Adrenal gland (tissue), 12 donors: ENCODE data around the gene DR1. TPM values are rescaled to one million over a fixed set of nuclear protein-coding genes. Genes with fewer than 3 reads are reported as not detected.

Source experiments
- DNase-seq, 7 donors: peaks; one replicate each; pipeline ENCODE4 v3.0.0-alpha.2; 2019 to 2020
- H3K27ac ChIP-seq, 5 donors: fragments of 200-600 bp; sonication (generic) in 4 of 5; 1 replicate in 3 of 5; 2 replicates in 2 of 5; pipeline versions ENCODE4 v1.5.1 to v1.8.0; 2016 to 2020; ENCODE audit warnings: mild to moderate bottlenecking in 1 of 5
- H3K27me3 ChIP-seq: fragments of 200-600 bp; 2 replicates; pipeline ENCODE4 v1.8.0; 2021
- H3K36me3 ChIP-seq, 2 donors: fragments of 200-600 bp; replicated peaks in 1 of 2; 1 replicate in 1 of 2; 2 replicates in 1 of 2; pipeline versions ENCODE4 v1.5.1 to v1.8.0; 2018 to 2022
- H3K4me1 ChIP-seq, 2 donors: fragments of 200-600 bp; replicated peaks in 1 of 2; 1 replicate in 1 of 2; 2 replicates in 1 of 2; pipeline versions ENCODE4 v1.5.1 to v1.8.0; 2018 to 2021
- H3K4me3 ChIP-seq, 4 donors: fragments of 200-600 bp; sonication (generic) in 3 of 4; one replicate each; pipeline ENCODE4 v1.5.1; 2016 to 2018
- H3K9me3 ChIP-seq, 3 donors: fragments of 200-600 bp; sonication (generic) in 1 of 3; replicated peaks in 1 of 3; 1 replicate in 2 of 3; 2 replicates in 1 of 3; pipeline versions ENCODE4 v1.5.1 to v1.8.0; 2016 to 2021
- CTCF ChIP-seq, 6 experiments: fragments of 450-650 bp in 4 of 6; fragments of 200-600 bp in 2 of 6; sonication (generic) in 1 of 6; IDR thresholded peaks; 1 replicate in 5 of 6; 2 replicates in 1 of 6; pipeline versions ENCODE4 v1.5.1 to v1.8.0; 2016 to 2021; ENCODE audit warnings: antibody characterized with exemption in 6 of 6, mild to moderate bottlenecking in 2 of 6, moderate library complexity in 1 of 6
- POLR2A ChIP-seq, 2 donors: fragments of 450-650 bp; IDR thresholded peaks; one replicate each; pipeline ENCODE4 v1.6.1; 2017; ENCODE audit warnings: antibody characterized with exemption in 2 of 2, mild to moderate bottlenecking in 2 of 2, moderate library complexity in 1 of 2
- WGBS, 4 donors: extraction: QIAGEN DNeasy Blood & Tissue Kit in 2 of 4; methylation state at CpG; one replicate each; pipeline versions ENCODE4 v1.1.5 to v1.1.7; 2013 to 2017; 5-methylcytosine and 5-hydroxymethylcytosine counted together
- intact Hi-C, 2 donors: fragments of 100-400 bp; cut with DNase I; formaldehyde crosslinking; loops; one replicate each; pipeline versions ENCODE4 v1.14.1 to v1.15.0; 2022 to 2023
- polyA plus RNA-seq, 3 donors: library from polyadenylated mRNA; stranded (reverse); fragments of 200-250 nt in 2 of 3; fragments of 350-450 nt in 1 of 3; fragmentation: Illumina TruSeq in 1 of 3; extraction: RNeasy Lipid Tissue Mini Kit (QIAGEN cat#74804) in 1 of 3; gene quantifications; one replicate each; pipeline ENCODE4 v1.2.3, GENCODE V29; 2013 to 2014
- total RNA-seq, 9 donors: library from RNA; depleted of rRNA in 4 of 9; stranded (reverse); fragments of >200 nt in 4 of 9; fragments of 120-200 nt in 1 of 9; fragmentation: NEBNext Ultra II Directional in 1 of 9; extraction: Animal tissue kit (Norgen Biotek cat#: 25700) in 1 of 9; gene quantifications; one replicate each; pipeline versions ENCODE4 v1.1.0 to v1.2.4, GENCODE V29; 2013 to 2023
- donor health status: healthy with polysubstance abuse.
- donor health status: Bipolar disorder and iron deficiency.
- donor health status: DM: yes; HTN: yes; CAD: no.
- donor health status: DM: no; HTN: no; CAD: no.
- donor health status: DM: no; HTN: no; CAD: no.
- donor health status: DM: yes; HTN: yes; CAD: no.

Gene DR1
- total and polyA plus RNA-seq, 12 donors: 3.9 to 72.0 (median 34.2) TPM

GRCh38 chr1:93352376-93352775, 6.7 kb downstream of the DR1 start:
- peaks cover 0 to 5% (median 0%) of the 10 kb centered on the region in 3 donors for H3K9me3 ChIP-seq
- intact Hi-C loops: no loop called here
- H3K36me3 ChIP-seq: peaks cover 0 to 13% of the 10 kb centered on the region in 2 donors
- no peaks in the 10 kb centered on the region for H3K27me3 ChIP-seq
- H3K4me1 ChIP-seq: peaks cover 21 to 69% of the 10 kb centered on the region in 2 donors
- H3K27ac ChIP-seq: no peak overlapping the region
- no peak overlapping the region for H3K4me3 ChIP-seq
- no peak for TF ChIP-seq CTCF (IDR thresholded peaks at IDR 0.05)
- TF ChIP-seq POLR2A (IDR thresholded peaks at IDR 0.05): no peak
- no peak for DNase-seq

DNA sequence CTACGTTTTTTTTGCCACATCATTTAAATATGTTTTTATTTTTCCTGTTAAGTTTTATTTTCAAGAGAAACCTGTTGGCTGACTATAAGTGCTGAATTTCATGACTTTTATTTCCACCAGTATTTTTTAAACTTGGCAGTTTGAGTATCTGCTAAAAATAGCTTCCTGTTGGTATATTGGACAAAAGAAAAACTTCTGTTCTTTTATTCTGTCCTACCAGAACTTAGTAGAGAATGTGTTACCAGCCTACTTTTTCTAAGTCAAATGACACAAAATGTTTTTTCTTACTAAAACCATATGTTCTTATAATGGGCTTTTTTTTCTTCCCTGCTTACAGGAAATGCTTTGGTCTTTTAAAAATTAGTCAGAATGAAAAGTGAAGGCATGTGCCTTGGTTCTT, 7.6 kb downstream of the DR1 start:
- TF ChIP-seq CTCF (IDR thresholded peaks at IDR 0.05) (no peak), POLR2A (IDR thresholded peaks at IDR 0.05) (no peak)
- intact Hi-C loops: no loop called here
- Histone ChIP-seq H3K27ac (no peak overlapping the region), H3K36me3 (peaks cover 0 to 17% of the 10 kb centered on the region in 2 donors), H3K9me3 (peaks cover 0 to 5% (median 0%) of the 10 kb centered on the region in 3 donors), H3K4me3 (no peak overlapping the region), H3K4me1 (peaks cover 13 to 60% of the 10 kb centered on the region in 2 donors), H3K27me3 (no peaks in the 10 kb centered on the region)
- WGBS, 4 donors: 36 to 44% (median 40%) methylated on average over 1 of the region's 1 CpG
- no peak for DNase-seq

GRCh38 chr1:93354749-93355148, 9.0 kb downstream of the DR1 start:
- H3K4me1 ChIP-seq: peaks cover 9 to 59% of the 10 kb centered on the region in 2 donors

DNA sequence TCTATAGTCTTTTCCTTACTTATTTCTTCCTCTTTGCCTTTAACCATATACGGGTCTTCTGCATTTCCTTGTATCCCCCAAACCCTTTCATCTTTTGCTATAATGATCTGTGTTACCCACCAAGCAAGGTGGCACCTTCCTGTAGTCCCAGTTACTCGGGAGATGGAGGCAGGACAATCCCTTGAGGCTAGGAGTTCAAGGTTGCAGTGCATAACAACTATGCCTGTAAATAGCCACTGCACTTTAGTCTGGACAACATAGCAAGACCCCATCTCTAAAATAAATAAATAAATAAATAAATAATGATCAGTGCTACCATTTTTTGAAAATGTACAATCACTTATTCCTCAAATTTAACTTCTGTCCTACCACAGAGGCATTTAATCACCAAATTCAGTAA, 11.5 kb downstream of the DR1 start:
- WGBS, 4 donors: 87 to 98% (median 94%) methylated on average over 2 of the region's 2 CpGs
- intact Hi-C loops: no loop called here
- no peak for TF ChIP-seq POLR2A (IDR thresholded peaks at IDR 0.05)
- peaks cover 0 to 22% of the 10 kb centered on the region in 2 donors for H3K36me3 ChIP-seq
- no peak overlapping the region for H3K27ac ChIP-seq
- H3K4me3 ChIP-seq: no peak overlapping the region
- H3K27me3 ChIP-seq: no peaks in the 10 kb centered on the region
- peaks cover 0 to 5% (median 0%) of the 10 kb centered on the region in 3 donors for H3K9me3 ChIP-seq
- peaks cover 4 to 47% of the 10 kb centered on the region in 2 donors for H3K4me1 ChIP-seq
- DNase-seq: no peak

More at GRCh38 chr1:93354749-93355148, 9.0 kb downstream of the DR1 start:
- Histone ChIP-seq H3K4me3 (no peak overlapping the region), H3K27me3 (no peaks in the 10 kb centered on the region), H3K9me3 (peaks cover 0 to 5% (median 0%) of the 10 kb centered on the region in 3 donors), H3K27ac (no peak overlapping the region), H3K36me3 (peaks cover 0 to 22% of the 10 kb centered on the region in 2 donors)
- intact Hi-C loops: no loop called here
- DNase-seq: no peak
- 31 to 70% (median 43%) methylated on average over 2 of the region's 2 CpGs for whole genome bisulfite sequencing, 4 donors
- TF ChIP-seq CTCF (IDR thresholded peaks at IDR 0.05) (no peak), POLR2A (IDR thresholded peaks at IDR 0.05) (no peak)

DNA sequence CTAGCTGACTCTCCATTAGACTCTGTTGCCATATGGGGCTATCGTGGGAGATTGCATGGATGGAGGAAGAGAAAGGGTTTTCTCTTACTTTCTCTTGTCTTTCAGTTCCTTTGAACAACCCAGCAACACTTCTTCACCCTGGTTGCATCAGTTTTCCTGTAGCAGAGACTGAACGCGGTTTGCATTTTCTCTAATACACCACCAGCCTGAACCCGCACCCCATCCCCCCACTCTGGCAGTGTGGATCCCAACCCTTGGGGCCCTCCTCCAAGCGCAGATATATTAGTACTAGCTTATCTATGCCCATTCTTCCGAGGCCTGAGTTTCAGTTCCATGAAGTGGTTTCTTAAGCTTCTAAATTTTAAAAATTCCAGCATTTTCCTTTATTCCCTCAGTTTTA, 12.6 kb downstream of the DR1 start:
- H3K4me1 ChIP-seq: peaks cover 4 to 37% of the 10 kb centered on the region in 2 donors
- TF ChIP-seq CTCF (IDR thresholded peaks at IDR 0.05) (no peak), POLR2A (IDR thresholded peaks at IDR 0.05) (no peak)

More for the DNA sequence above, 12.6 kb downstream of the DR1 start:
- Histone ChIP-seq H3K27me3 (no peaks in the 10 kb centered on the region), H3K4me3 (no peak overlapping the region), H3K36me3 (peaks cover 0 to 26% of the 10 kb centered on the region in 2 donors), H3K9me3 (peaks cover 0 to 5% (median 0%) of the 10 kb centered on the region in 3 donors), H3K27ac (no peak overlapping the region)
- intact Hi-C loops: no loop called here
- WGBS, 4 donors: 73 to 81% (median 79%) methylated on average over 6 of the region's 6 CpGs
- DNase-seq: no peak
